HCT116 (cell line): ENCODE results near the gene SUOX. TPM values are rescaled to one million over a fixed set of nuclear protein-coding genes. Genes with fewer than 3 reads are reported as not detected.

Experiments
- ATAC-seq: fragments of 200-7000 bp; cut with Tn5 transposase; 2 replicates; pipeline ENCODE4 v1.9.1; 2020; ENCODE audit warnings: mild to moderate bottlenecking, moderate library complexity
- BruUV-seq: library from RNA; stranded (reverse); fragments of 400-500 nt; replicated peaks from 2 replicates; lab custom pipeline; 2021; lab: Mats Ljungman, UMichigan
- CTCF ChIA-PET: fragments of 300-600 bp; sonication (Branson Sonifier 250); formaldehyde crosslinking; loops from one replicate; lab custom pipeline; 2021; ENCODE audit warnings: antibody characterized with exemption; lab: Charles Lee
- POLR2A ChIA-PET: fragments of 300-600, 350-600 bp; sonication (Branson Sonifier 250); formaldehyde crosslinking; loops from one replicate; lab custom pipeline; 2021; ENCODE audit warnings: antibody characterized with exemption; lab: Charles Lee
- RAD21 ChIA-PET, 2 experiments: fragments of 300-600 bp; sonication (Branson Sonifier 250); formaldehyde crosslinking; loops; one replicate each; lab custom pipeline; 2023; ENCODE audit warnings: low total read pairs in 2 of 2; ENCODE audit not compliant: uncharacterized antibody in 2 of 2, unreplicated experiment in 2 of 2, low non-redundant PET in 1 of 2; lab: Charles Lee
- DNase-seq: peaks from one replicate; pipeline ENCODE4 v3.0.0-alpha.2; 2010; ENCODE audit warnings: low read depth, low spot score
- H2AFZ ChIP-seq: fragments of 200-600 bp; shearing (Covaris generic), sonication (generic); 2 replicates; pipeline ENCODE4 v1.6.1; 2017; ENCODE audit warnings: low read depth, mixed run types, mixed read lengths, antibody characterized with exemption, low read length; ENCODE audit not compliant: poor library complexity, severe bottlenecking
- H3K27ac ChIP-seq: 2 replicates; pipeline ENCODE4 v1.5.1; 2012; ENCODE audit warnings: low read depth, low read length
- H3K27me3 ChIP-seq: fragments of 200-600 bp; sonication (generic); 2 replicates; pipeline ENCODE4 v1.6.1; 2016; ENCODE audit warnings: mixed run types, low read length, mixed read lengths; ENCODE audit not compliant: insufficient read depth
- H3K36me3 ChIP-seq, 2 experiments: fragments of 200-500 bp in 1 of 2; fragments of 200-600 bp in 1 of 2; sonication (Bioruptor generic) in 1 of 2; sonication (generic) in 1 of 2; 2 replicates each; pipeline versions ENCODE4 v1.5.1 to v1.6.1; 2014 to 2016; ENCODE audit warnings: low read length in 2 of 2, inconsistent platforms in 1 of 2, mixed read lengths in 1 of 2, mixed run types in 1 of 2; ENCODE audit not compliant: insufficient read depth in 2 of 2, control insufficient read depth in 1 of 2
- H3K4me1 ChIP-seq, 2 experiments: fragments of 200-600 bp in 1 of 2; sonication (generic) in 1 of 2; 2 replicates each; pipeline versions ENCODE4 v1.5.1 to v1.6.1; 2012 to 2017; ENCODE audit warnings: low read length in 2 of 2, inconsistent platforms in 1 of 2, mild to moderate bottlenecking in 1 of 2, mixed read lengths in 1 of 2, mixed run types in 1 of 2, moderate library complexity in 1 of 2; ENCODE audit not compliant: insufficient read depth in 2 of 2, control insufficient read depth in 1 of 2
- H3K4me2 ChIP-seq: fragments of 200-600 bp; sonication (generic); 2 replicates; pipeline ENCODE4 v1.6.1; 2017; ENCODE audit warnings: mixed run types, low read length, mixed read lengths
- H3K4me3 ChIP-seq, 2 experiments: fragments of 200-600 bp in 1 of 2; sonication (generic) in 1 of 2; replicated peaks in 1 of 2; 2 replicates each; pipeline ENCODE4 v1.5.1; 2011 to 2016; ENCODE audit warnings: low read length in 2 of 2, control low read depth in 1 of 2, low read depth in 1 of 2, mild to moderate bottlenecking in 1 of 2, mixed read lengths in 1 of 2, mixed run types in 1 of 2
- H3K79me2 ChIP-seq: fragments of 200-600 bp; sonication (generic); 2 replicates; pipeline ENCODE4 v1.6.1; 2017; ENCODE audit warnings: mild to moderate bottlenecking, mixed run types, low read length, moderate library complexity, mixed read lengths; ENCODE audit not compliant: insufficient read depth
- H3K9ac ChIP-seq: fragments of 200-600 bp; sonication (generic); 2 replicates; pipeline ENCODE4 v1.6.1; 2016; ENCODE audit warnings: low read length, mixed read lengths
- H3K9me2 ChIP-seq: fragments of 200-600 bp; sonication (generic), shearing (Covaris generic); 2 replicates; pipeline ENCODE4 v1.6.1; 2017; ENCODE audit warnings: mixed run types, mild to moderate bottlenecking, moderate library complexity; ENCODE audit not compliant: insufficient read depth
- H3K9me3 ChIP-seq, 2 experiments: fragments of 200-500 bp in 1 of 2; fragments of 200-600 bp in 1 of 2; sonication (Bioruptor generic) in 1 of 2; sonication (generic) in 1 of 2; 2 replicates each; pipeline ENCODE4 v1.6.1; 2014 to 2017; ENCODE audit warnings: low read length in 2 of 2, mixed read lengths in 2 of 2, inconsistent platforms in 1 of 2, low read depth in 1 of 2, mild to moderate bottlenecking in 1 of 2, mixed run types in 1 of 2, moderate library complexity in 1 of 2; ENCODE audit not compliant: control insufficient read depth in 1 of 2, insufficient read depth in 1 of 2
- H4K20me1 ChIP-seq: fragments of 200-600 bp; sonication (generic), shearing (Covaris generic); 2 replicates; pipeline ENCODE4 v1.6.1; 2017; ENCODE audit warnings: mixed run types, mild to moderate bottlenecking, moderate library complexity; ENCODE audit not compliant: insufficient read depth
- CTCF ChIP-seq, 3 experiments: fragments of 200-600 bp in 1 of 3; sonication (generic) in 1 of 3; IDR thresholded peaks in 2 of 3; conservative IDR thresholded peaks in 1 of 3; 2 replicates each; pipeline ENCODE4 v1.5.1; 2012 to 2017; ENCODE audit warnings: low read depth in 2 of 3, low read length in 2 of 3, antibody characterized with exemption in 1 of 3, borderline replicate concordance in 1 of 3, control low read depth in 1 of 3, mild to moderate bottlenecking in 1 of 3, mixed read lengths in 1 of 3, mixed run types in 1 of 3, moderate library complexity in 1 of 3; ENCODE audit not compliant: insufficient read depth in 1 of 3
- EZH2phosphoT487 ChIP-seq: fragments of 200-600 bp; IDR thresholded peaks from 2 replicates; pipeline ENCODE4 v1.6.1; 2018; ENCODE audit warnings: antibody characterized with exemption, borderline replicate concordance
- POLR2A ChIP-seq: IDR thresholded peaks from 2 replicates; pipeline ENCODE4 v1.7.0; 2011; ENCODE audit warnings: borderline replicate concordance; ENCODE audit not compliant: insufficient read depth, insufficient read length; ENCODE audit errors: extremely low read depth
- RAD21 ChIP-seq: IDR thresholded peaks from 2 replicates; pipeline ENCODE4 v1.6.1; 2012; ENCODE audit warnings: low read depth, mild to moderate bottlenecking
- SP1 ChIP-seq: IDR thresholded peaks from 2 replicates; pipeline ENCODE4 v1.6.1; 2012; ENCODE audit warnings: low read depth
- ZNF274 ChIP-seq: fragments of 200-500 bp; sonication (Bioruptor generic); IDR thresholded peaks from 2 replicates; pipeline ENCODE4 v1.6.1; 2014; ENCODE audit warnings: mild to moderate bottlenecking, low read depth, low read length, inconsistent platforms
- intact Hi-C: fragments of 100-400 bp; cut with micrococcal nuclease; formaldehyde crosslinking; loops from 2 replicates; pipeline ENCODE4 v1.10.0; 2022
- total RNA-seq: library from RNA; stranded (reverse); gene quantifications from one replicate; pipeline ENCODE4 v1.2.1, GENCODE V29; 2021; ENCODE audit not compliant: unreplicated experiment
- TF ChIP-seq, protein P1 (sequence below): IDR thresholded peaks from 2 replicates; pipeline ENCODE4 v1.6.1; 2012; ENCODE audit warnings: low read depth

The SUOX gene
- total RNA-seq, 1 experiment from 2014 or later: 18.0 TPM

DNA sequence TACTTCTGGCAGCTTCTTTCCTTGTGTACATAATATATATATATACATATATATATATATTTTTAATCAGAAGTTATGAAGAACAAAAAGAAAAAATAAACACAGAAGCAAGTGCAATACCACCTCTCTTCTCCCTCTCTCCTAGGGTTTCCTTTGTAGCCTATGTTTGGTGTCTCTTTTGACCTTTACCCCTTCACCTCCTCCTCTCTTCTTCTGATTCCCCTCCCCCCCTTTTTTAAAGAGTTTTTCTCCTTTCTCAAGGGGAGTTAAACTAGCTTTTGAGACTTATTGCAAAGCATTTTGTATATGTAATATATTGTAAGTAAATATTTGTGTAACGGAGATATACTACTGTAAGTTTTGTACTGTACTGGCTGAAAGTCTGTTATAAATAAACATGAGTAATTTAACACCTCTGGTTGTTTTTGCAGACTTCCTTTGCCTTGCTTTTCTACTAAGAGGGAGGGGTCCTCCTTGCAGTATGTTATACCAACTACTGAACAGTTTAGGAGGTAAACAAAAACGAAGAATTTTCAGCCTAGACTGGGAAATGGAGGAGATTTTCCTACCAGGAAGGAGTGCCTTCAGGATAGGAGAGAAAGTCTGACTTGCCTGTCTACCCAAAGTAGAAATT, 41.1 kb downstream of the SUOX start (continued):
- TF ChIP-seq, protein P1, sequence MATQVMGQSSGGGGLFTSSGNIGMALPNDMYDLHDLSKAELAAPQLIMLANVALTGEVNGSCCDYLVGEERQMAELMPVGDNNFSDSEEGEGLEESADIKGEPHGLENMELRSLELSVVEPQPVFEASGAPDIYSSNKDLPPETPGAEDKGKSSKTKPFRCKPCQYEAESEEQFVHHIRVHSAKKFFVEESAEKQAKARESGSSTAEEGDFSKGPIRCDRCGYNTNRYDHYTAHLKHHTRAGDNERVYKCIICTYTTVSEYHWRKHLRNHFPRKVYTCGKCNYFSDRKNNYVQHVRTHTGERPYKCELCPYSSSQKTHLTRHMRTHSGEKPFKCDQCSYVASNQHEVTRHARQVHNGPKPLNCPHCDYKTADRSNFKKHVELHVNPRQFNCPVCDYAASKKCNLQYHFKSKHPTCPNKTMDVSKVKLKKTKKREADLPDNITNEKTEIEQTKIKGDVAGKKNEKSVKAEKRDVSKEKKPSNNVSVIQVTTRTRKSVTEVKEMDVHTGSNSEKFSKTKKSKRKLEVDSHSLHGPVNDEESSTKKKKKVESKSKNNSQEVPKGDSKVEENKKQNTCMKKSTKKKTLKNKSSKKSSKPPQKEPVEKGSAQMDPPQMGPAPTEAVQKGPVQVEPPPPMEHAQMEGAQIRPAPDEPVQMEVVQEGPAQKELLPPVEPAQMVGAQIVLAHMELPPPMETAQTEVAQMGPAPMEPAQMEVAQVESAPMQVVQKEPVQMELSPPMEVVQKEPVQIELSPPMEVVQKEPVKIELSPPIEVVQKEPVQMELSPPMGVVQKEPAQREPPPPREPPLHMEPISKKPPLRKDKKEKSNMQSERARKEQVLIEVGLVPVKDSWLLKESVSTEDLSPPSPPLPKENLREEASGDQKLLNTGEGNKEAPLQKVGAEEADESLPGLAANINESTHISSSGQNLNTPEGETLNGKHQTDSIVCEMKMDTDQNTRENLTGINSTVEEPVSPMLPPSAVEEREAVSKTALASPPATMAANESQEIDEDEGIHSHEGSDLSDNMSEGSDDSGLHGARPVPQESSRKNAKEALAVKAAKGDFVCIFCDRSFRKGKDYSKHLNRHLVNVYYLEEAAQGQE: no peak
- TF ChIP-seq EZH2phosphoT487: no peak

DNA sequence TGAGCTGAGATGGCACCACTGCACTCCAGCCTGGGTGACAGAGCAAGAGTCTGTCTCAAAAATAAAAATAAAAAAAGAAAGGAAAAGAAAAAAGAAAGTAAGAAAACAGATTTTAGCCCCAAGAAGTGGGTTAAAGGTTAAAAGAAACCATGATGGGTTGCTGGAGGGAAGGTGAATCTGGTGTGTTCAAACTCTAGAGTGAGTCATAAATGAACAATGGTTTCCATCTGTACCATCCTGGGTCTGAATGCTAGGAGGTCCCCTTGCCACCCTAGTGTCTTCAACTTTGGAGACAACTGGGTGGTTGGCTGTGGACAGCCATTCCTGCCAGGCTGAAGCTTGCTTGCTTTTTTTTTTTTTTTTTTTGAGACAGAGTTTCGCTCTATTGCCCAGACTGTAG, 43.1 kb downstream of the SUOX start:
- RAD21 ChIA-PET: interaction anchor here in 1 of 2 experiments (1.6 to 1.7 kb wide), 2 partner anchors 44 to 302 kb away, joined by 3 read pairs; no protein-coding TSS in a partner anchor
- Histone ChIP-seq H3K4me3 (peak overlapping the region in 1 of 2 experiments; percentile 99; a peak in 1 of 4 replicates), H3K9me2 (no peaks in the 10 kb centered on the region), H3K9ac (peak overlapping the region; percentile 57), H3K27me3 (no peaks in the 10 kb centered on the region), H3K4me1 (peaks cover 16 to 30% of the 10 kb centered on the region in 2 experiments), H3K79me2 (peaks cover 23% of the 10 kb centered on the region), H2AFZ (no peak overlapping the region), H3K4me2 (peak overlapping the region; percentile 81), H3K27ac (peak overlapping the region; percentile 90), H4K20me1 (peaks cover 14% of the 10 kb centered on the region; the same call in 1 of the 2 replicates), H3K9me3 (no peaks in the 10 kb centered on the region), H3K36me3 (peaks cover 14 to 26% of the 10 kb centered on the region in 2 experiments; a peak in 3 of 4 replicates)
- CTCF ChIA-PET: interaction anchor here (0.8 to 1.8 kb wide), 2 partner anchors 11 to 44 kb away, joined by 7 to 13 read pairs; partner anchors contain the start of gene SUOX
- no TSS peak for BruUV-seq
- DNase-seq (no peak), ATAC-seq (no peak)
- intact Hi-C loops: loop anchor here (2.0 to 5.0 kb wide), 2 partner anchors 108 to 223 kb away; partner anchors contain the start of genes DGKA and SARNP
- POLR2A ChIA-PET: interaction anchor here (0.6 to 1.5 kb wide), 2 partner anchors 32 to 44 kb away, joined by 3 to 5 read pairs; no protein-coding TSS in a partner anchor
- TF ChIP-seq RAD21: no peak
- TF ChIP-seq ZNF274: no peak
- TF ChIP-seq SP1: no peak
- no peak for TF ChIP-seq CTCF (IDR thresholded peaks at IDR 0.05 in 2 of 3, conservative IDR thresholded peaks at IDR 0.05 in 1 of 3; ENCODE audit: borderline replicate concordance in 1 of 3, insufficient read depth in 1 of 3, low read depth in 2 of 3, low read length in 2 of 3)
- TF ChIP-seq POLR2A: no peak
